ENCODE results near the gene PPP2R2D.

DNA sequence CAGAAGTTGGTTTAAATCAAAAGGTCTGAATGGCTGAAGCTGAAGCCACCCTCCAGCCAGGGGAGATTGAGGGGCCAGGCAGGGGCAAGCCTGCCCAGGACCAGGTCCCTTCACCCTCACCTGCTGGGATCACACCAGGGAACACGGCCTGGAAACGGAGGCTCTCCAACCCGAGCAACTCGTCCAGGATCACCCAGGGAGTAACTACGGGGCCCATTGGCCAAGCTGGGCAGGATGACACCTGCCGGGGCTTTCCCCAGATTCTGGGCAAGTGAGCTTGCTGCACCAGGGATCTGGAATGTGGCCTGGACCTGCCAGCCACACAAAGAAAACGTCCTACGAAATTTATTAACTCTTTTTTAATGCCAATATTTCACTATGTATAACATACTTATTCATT, 30.4 kb upstream of the PPP2R2D start:
- TF ChIP-seq, protein P1, sequence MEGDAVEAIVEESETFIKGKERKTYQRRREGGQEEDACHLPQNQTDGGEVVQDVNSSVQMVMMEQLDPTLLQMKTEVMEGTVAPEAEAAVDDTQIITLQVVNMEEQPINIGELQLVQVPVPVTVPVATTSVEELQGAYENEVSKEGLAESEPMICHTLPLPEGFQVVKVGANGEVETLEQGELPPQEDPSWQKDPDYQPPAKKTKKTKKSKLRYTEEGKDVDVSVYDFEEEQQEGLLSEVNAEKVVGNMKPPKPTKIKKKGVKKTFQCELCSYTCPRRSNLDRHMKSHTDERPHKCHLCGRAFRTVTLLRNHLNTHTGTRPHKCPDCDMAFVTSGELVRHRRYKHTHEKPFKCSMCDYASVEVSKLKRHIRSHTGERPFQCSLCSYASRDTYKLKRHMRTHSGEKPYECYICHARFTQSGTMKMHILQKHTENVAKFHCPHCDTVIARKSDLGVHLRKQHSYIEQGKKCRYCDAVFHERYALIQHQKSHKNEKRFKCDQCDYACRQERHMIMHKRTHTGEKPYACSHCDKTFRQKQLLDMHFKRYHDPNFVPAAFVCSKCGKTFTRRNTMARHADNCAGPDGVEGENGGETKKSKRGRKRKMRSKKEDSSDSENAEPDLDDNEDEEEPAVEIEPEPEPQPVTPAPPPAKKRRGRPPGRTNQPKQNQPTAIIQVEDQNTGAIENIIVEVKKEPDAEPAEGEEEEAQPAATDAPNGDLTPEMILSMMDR (IDR thresholded peaks at IDR 0.05): no peak
- TF ChIP-seq POLR2AphosphoS5 (IDR thresholded peaks at IDR 0.05; ENCODE audit: low read depth, low read length) (no peak), SIN3A (IDR thresholded peaks at IDR 0.05; ENCODE audit: borderline replicate concordance, insufficient read depth, low read depth, low read length) (no peak), TCF7L2 (IDR thresholded peaks at IDR 0.05; ENCODE audit: low read depth, low read length) (no peak)
- TF ChIP-seq, protein P2, sequence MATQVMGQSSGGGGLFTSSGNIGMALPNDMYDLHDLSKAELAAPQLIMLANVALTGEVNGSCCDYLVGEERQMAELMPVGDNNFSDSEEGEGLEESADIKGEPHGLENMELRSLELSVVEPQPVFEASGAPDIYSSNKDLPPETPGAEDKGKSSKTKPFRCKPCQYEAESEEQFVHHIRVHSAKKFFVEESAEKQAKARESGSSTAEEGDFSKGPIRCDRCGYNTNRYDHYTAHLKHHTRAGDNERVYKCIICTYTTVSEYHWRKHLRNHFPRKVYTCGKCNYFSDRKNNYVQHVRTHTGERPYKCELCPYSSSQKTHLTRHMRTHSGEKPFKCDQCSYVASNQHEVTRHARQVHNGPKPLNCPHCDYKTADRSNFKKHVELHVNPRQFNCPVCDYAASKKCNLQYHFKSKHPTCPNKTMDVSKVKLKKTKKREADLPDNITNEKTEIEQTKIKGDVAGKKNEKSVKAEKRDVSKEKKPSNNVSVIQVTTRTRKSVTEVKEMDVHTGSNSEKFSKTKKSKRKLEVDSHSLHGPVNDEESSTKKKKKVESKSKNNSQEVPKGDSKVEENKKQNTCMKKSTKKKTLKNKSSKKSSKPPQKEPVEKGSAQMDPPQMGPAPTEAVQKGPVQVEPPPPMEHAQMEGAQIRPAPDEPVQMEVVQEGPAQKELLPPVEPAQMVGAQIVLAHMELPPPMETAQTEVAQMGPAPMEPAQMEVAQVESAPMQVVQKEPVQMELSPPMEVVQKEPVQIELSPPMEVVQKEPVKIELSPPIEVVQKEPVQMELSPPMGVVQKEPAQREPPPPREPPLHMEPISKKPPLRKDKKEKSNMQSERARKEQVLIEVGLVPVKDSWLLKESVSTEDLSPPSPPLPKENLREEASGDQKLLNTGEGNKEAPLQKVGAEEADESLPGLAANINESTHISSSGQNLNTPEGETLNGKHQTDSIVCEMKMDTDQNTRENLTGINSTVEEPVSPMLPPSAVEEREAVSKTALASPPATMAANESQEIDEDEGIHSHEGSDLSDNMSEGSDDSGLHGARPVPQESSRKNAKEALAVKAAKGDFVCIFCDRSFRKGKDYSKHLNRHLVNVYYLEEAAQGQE (IDR thresholded peaks at IDR 0.05; ENCODE audit: insufficient read depth in 1 of 2, low read depth in 2 of 2, low read length in 1 of 2): no peak
